ENCODE results near the gene POC5.

The POC5 gene

DNA sequence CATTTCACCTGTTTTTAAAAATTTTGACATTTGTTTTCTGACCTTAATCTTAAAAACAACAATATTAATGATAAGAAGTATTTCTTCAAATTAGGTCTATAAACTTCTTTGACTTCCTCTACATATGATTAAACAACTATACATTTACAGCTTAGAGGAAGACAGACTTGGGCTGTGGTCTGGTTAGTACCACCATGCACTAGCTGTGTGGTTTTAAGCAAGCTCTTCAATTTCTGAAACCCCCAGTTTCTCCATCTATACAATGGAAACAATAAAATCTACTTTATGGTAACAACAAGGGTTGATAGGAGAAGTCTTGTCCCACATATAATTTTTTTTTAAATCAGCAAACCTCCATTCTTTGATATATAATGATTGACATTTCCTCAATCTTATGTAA is 90.3 kb downstream of the POC5 start:
- Histone ChIP-seq H3K27me3 (replicated peaks) (no peaks in the 10 kb centered on the region), H3K4me3 (ENCODE audit: low read depth, low read length) (no peak overlapping the region), H3K27ac (no peak overlapping the region), H3K36me3 (replicated peaks) (no peaks in the 10 kb centered on the region)
- in situ Hi-C loops (cut with HindIII; ENCODE audit: low pct_ligation_motif_present, low sequenced_read_pairs) = no loop called here
- TF ChIP-seq, protein P1, sequence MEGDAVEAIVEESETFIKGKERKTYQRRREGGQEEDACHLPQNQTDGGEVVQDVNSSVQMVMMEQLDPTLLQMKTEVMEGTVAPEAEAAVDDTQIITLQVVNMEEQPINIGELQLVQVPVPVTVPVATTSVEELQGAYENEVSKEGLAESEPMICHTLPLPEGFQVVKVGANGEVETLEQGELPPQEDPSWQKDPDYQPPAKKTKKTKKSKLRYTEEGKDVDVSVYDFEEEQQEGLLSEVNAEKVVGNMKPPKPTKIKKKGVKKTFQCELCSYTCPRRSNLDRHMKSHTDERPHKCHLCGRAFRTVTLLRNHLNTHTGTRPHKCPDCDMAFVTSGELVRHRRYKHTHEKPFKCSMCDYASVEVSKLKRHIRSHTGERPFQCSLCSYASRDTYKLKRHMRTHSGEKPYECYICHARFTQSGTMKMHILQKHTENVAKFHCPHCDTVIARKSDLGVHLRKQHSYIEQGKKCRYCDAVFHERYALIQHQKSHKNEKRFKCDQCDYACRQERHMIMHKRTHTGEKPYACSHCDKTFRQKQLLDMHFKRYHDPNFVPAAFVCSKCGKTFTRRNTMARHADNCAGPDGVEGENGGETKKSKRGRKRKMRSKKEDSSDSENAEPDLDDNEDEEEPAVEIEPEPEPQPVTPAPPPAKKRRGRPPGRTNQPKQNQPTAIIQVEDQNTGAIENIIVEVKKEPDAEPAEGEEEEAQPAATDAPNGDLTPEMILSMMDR (IDR thresholded peaks at IDR 0.05; ENCODE audit: low read depth, low read length, missing control alignments) = no peak
- DNase-seq = no peak
